OCI-M1 (cell line): ENCODE results near the gene NDUFV1.
"Not testable (repeated sequence)": the region's sequence is repeated elsewhere in the genome, so short reads cannot be mapped to it uniquely, and the experiment has no call there.

Experiments
- DNase-seq: peaks from one replicate; lab custom pipeline; 2025; lab: John Stamatoyannopoulos, UW

The NDUFV1 gene

GRCh38 chr11:67586568-67587250 lies 20.0 kb upstream of the NDUFV1 start:
- DNase-seq: no peak

GRCh38 chr11:67588136-67588503 lies 18.6 kb upstream of the NDUFV1 start:
- no peak for DNase-seq

- not testable (repeated sequence) for DNase-seq
These were observed 17.8 kb upstream of the NDUFV1 start for GRCh38 chr11:67588899-67589415.

GRCh38 chr11:67592880-67593564 lies 13.7 kb upstream of the NDUFV1 start:
- no peak for DNase-seq

- DNase-seq: no peak
These were observed 13.2 kb upstream of the NDUFV1 start for GRCh38 chr11:67593565-67593905.

- no peak for DNase-seq
These were observed 12.3 kb upstream of the NDUFV1 start for GRCh38 chr11:67594480-67594879.

- no peak for DNase-seq
These were observed 9.9 kb upstream of the NDUFV1 start for GRCh38 chr11:67596753-67597300.

- not testable (repeated sequence) for DNase-seq
These were observed 9.3 kb upstream of the NDUFV1 start for GRCh38 chr11:67597458-67597857.

- DNase-seq: not testable (repeated sequence)
These were observed 8.8 kb upstream of the NDUFV1 start for GRCh38 chr11:67597963-67598362.

- no peak for DNase-seq
These were observed 7.6 kb upstream of the NDUFV1 start for GRCh38 chr11:67599149-67599548.

- peak; percentile 87 for DNase-seq
These were observed 6.3 kb upstream of the NDUFV1 start for GRCh38 chr11:67600324-67601029.

- no peak for DNase-seq
These were observed 5.6 kb upstream of the NDUFV1 start for GRCh38 chr11:67601098-67601497.

- not testable (repeated sequence) for DNase-seq
These were observed 2.6 kb upstream of the NDUFV1 start for GRCh38 chr11:67604119-67604518.

GRCh38 chr11:67604815-67605214 lies 1.9 kb upstream of the NDUFV1 start:
- no peak for DNase-seq

- peak; percentile 42 for DNase-seq
These were observed 1.3 kb upstream of the NDUFV1 start for GRCh38 chr11:67605231-67606011.

- peak; percentile 37 for DNase-seq
These were observed 644 bp upstream of the NDUFV1 start for GRCh38 chr11:67606093-67606491.

GRCh38 chr11:67607507-67607906 lies 771 bp downstream of the NDUFV1 start:
- DNase-seq: no peak

- DNase-seq: no peak
These were observed 1.8 kb downstream of the NDUFV1 start for GRCh38 chr11:67608486-67608885.

- DNase-seq: no peak
These were observed 2.6 kb downstream of the NDUFV1 start for GRCh38 chr11:67609316-67609715.

GRCh38 chr11:67610302-67610868 lies 3.6 kb downstream of the NDUFV1 start:
- no peak for DNase-seq

GRCh38 chr11:67611165-67611564 lies 4.4 kb downstream of the NDUFV1 start:
- no peak for DNase-seq
